ENCODE measurements around the gene USH1C. TPM values are rescaled to one million over a fixed set of nuclear protein-coding genes. Genes with fewer than 3 reads are reported as not detected.

USH1C gene
- total RNA-seq, 2 donors from 2014 or later, result not detected

GRCh38 chr11:17574141-17575091 lies 30.2 kb upstream of the USH1C start:
- no peaks in the 10 kb centered on the region for H3K4me1 Mint-ChIP-seq
- H3K27me3 Mint-ChIP-seq, result peaks cover 15% of the 10 kb centered on the region
- ATAC-seq (replicated peaks), result no peak
- no peaks in the 10 kb centered on the region for H3K9me3 Mint-ChIP-seq
- no peaks in the 10 kb centered on the region for H3K36me3 Mint-ChIP-seq (ENCODE audit: low read depth)
- no peak overlapping the region for H3K4me3 Mint-ChIP-seq
- H3K27ac Mint-ChIP-seq, result no peak overlapping the region

GRCh38 chr11:17573526-17573925 lies 29.3 kb upstream of the USH1C start:
- Mint-ChIP-seq H3K9me3 (no peaks in the 10 kb centered on the region), H3K27me3 (peaks cover 15% of the 10 kb centered on the region), H3K4me1 (no peaks in the 10 kb centered on the region), H3K36me3 (ENCODE audit: low read depth) (no peaks in the 10 kb centered on the region), H3K27ac (no peak overlapping the region), H3K4me3 (no peak overlapping the region)
- ATAC-seq (replicated peaks), result no peak

GRCh38 chr11:17572791-17573460 lies 28.7 kb upstream of the USH1C start:
- H3K27ac Mint-ChIP-seq, result no peak overlapping the region
- no peak overlapping the region for H3K4me3 Mint-ChIP-seq
- no peaks in the 10 kb centered on the region for H3K36me3 Mint-ChIP-seq (ENCODE audit: low read depth)
- no peaks in the 10 kb centered on the region for H3K9me3 Mint-ChIP-seq
- H3K4me1 Mint-ChIP-seq, result no peaks in the 10 kb centered on the region
- peaks cover 13% of the 10 kb centered on the region for H3K27me3 Mint-ChIP-seq
- ATAC-seq (replicated peaks), result no peak

- Mint-ChIP-seq H3K9me3 (no peaks in the 10 kb centered on the region), H3K36me3 (ENCODE audit: low read depth) (no peaks in the 10 kb centered on the region), H3K27ac (no peak overlapping the region), H3K27me3 (peaks cover 13% of the 10 kb centered on the region), H3K4me3 (no peak overlapping the region), H3K4me1 (no peaks in the 10 kb centered on the region)
- ATAC-seq (replicated peaks), result no peak
Measured at GRCh38 chr11:17572359-17572690, 28.1 kb upstream of the USH1C start.

GRCh38 chr11:17571431-17572358 lies 27.5 kb upstream of the USH1C start:
- Mint-ChIP-seq H3K27ac (no peak overlapping the region), H3K27me3 (peaks cover 13% of the 10 kb centered on the region), H3K4me3 (no peak overlapping the region), H3K4me1 (no peaks in the 10 kb centered on the region), H3K9me3 (no peaks in the 10 kb centered on the region), H3K36me3 (ENCODE audit: low read depth) (no peaks in the 10 kb centered on the region)
- no peak for ATAC-seq (replicated peaks)

- peaks cover 10% of the 10 kb centered on the region for H3K27me3 Mint-ChIP-seq
- H3K4me3 Mint-ChIP-seq, result no peak overlapping the region
- no peak for ATAC-seq (replicated peaks)
- H3K9me3 Mint-ChIP-seq, result no peaks in the 10 kb centered on the region
- no peak overlapping the region for H3K27ac Mint-ChIP-seq
- H3K4me1 Mint-ChIP-seq, result no peaks in the 10 kb centered on the region
- H3K36me3 Mint-ChIP-seq (ENCODE audit: low read depth), result no peaks in the 10 kb centered on the region
Measured at GRCh38 chr11:17570034-17570433, 25.8 kb upstream of the USH1C start.

- Mint-ChIP-seq H3K4me3 (no peak overlapping the region), H3K27me3 (peaks cover 9% of the 10 kb centered on the region), H3K4me1 (no peaks in the 10 kb centered on the region), H3K27ac (no peak overlapping the region), H3K9me3 (no peaks in the 10 kb centered on the region), H3K36me3 (ENCODE audit: low read depth) (no peaks in the 10 kb centered on the region)
- ATAC-seq (replicated peaks), result no peak
Measured at GRCh38 chr11:17568944-17569343, 24.7 kb upstream of the USH1C start.

GRCh38 chr11:17564687-17565042 lies 20.4 kb upstream of the USH1C start:
- Mint-ChIP-seq H3K27me3 (peaks cover 4% of the 10 kb centered on the region), H3K36me3 (ENCODE audit: low read depth) (no peaks in the 10 kb centered on the region), H3K27ac (no peak overlapping the region), H3K4me3 (no peak overlapping the region), H3K9me3 (no peaks in the 10 kb centered on the region), H3K4me1 (no peaks in the 10 kb centered on the region)
- no peak for ATAC-seq (replicated peaks)

GRCh38 chr11:17563961-17564686 lies 19.9 kb upstream of the USH1C start:
- H3K4me1 Mint-ChIP-seq, result no peaks in the 10 kb centered on the region
- H3K9me3 Mint-ChIP-seq, result no peaks in the 10 kb centered on the region
- H3K27me3 Mint-ChIP-seq, result peaks cover 4% of the 10 kb centered on the region
- H3K4me3 Mint-ChIP-seq, result no peak overlapping the region
- peak; percentile 7 for ATAC-seq (replicated peaks)
- no peaks in the 10 kb centered on the region for H3K36me3 Mint-ChIP-seq (ENCODE audit: low read depth)
- H3K27ac Mint-ChIP-seq, result no peak overlapping the region

GRCh38 chr11:17563231-17563646 lies 19.0 kb upstream of the USH1C start:
- Mint-ChIP-seq H3K27ac (no peak overlapping the region), H3K27me3 (peaks cover 6% of the 10 kb centered on the region), H3K36me3 (ENCODE audit: low read depth) (no peaks in the 10 kb centered on the region), H3K4me3 (no peak overlapping the region), H3K9me3 (no peaks in the 10 kb centered on the region), H3K4me1 (no peaks in the 10 kb centered on the region)
- no peak for ATAC-seq (replicated peaks)

GRCh38 chr11:17561526-17561925 lies 17.3 kb upstream of the USH1C start:
- Mint-ChIP-seq H3K27ac (no peak overlapping the region), H3K27me3 (peaks cover 9% of the 10 kb centered on the region)

GRCh38 chr11:17561111-17561415 lies 16.8 kb upstream of the USH1C start:
- no peak for ATAC-seq (replicated peaks)
- peaks cover 13% of the 10 kb centered on the region for H3K27me3 Mint-ChIP-seq
- H3K4me1 Mint-ChIP-seq, result no peaks in the 10 kb centered on the region
- no peak overlapping the region for H3K4me3 Mint-ChIP-seq
- no peaks in the 10 kb centered on the region for H3K36me3 Mint-ChIP-seq (ENCODE audit: low read depth)
- no peak overlapping the region for H3K27ac Mint-ChIP-seq
- no peaks in the 10 kb centered on the region for H3K9me3 Mint-ChIP-seq

More at GRCh38 chr11:17561526-17561925, 17.3 kb upstream of the USH1C start:
- Mint-ChIP-seq H3K9me3 (no peaks in the 10 kb centered on the region), H3K4me3 (no peak overlapping the region), H3K4me1 (no peaks in the 10 kb centered on the region), H3K36me3 (ENCODE audit: low read depth) (no peaks in the 10 kb centered on the region)
- no peak for ATAC-seq (replicated peaks)

GRCh38 chr11:17560281-17561110 lies 16.3 kb upstream of the USH1C start:
- no peak for ATAC-seq (replicated peaks)
- no peak overlapping the region for H3K27ac Mint-ChIP-seq
- no peaks in the 10 kb centered on the region for H3K4me1 Mint-ChIP-seq
- H3K9me3 Mint-ChIP-seq, result no peaks in the 10 kb centered on the region
- no peak overlapping the region for H3K4me3 Mint-ChIP-seq
- peaks cover 13% of the 10 kb centered on the region for H3K27me3 Mint-ChIP-seq
- H3K36me3 Mint-ChIP-seq (ENCODE audit: low read depth), result no peaks in the 10 kb centered on the region

Data from activated T-helper 17 cell treated with anti-CD3 and anti-CD28 coated beads, Interleukin-2, amount 50 U/mL, for 72 hours (primary cell).